ENCODE data around the gene KRABD2.

Gene KRABD2

GRCh38 chr17:8413938-8414337, 37.4 kb upstream of the KRABD2 start:
- CTCF ChIA-PET, result no interaction called here
- H3K4me3 ChIP-seq (ENCODE audit: control insufficient read depth in 1 of 2, extremely low read depth in 1 of 2, low read length in 1 of 2), result no peak overlapping the region
- no peaks in the 10 kb centered on the region for H3K9me3 ChIP-seq
- H3K36me3 ChIP-seq (ENCODE audit: control insufficient read depth in 2 of 2, extremely low read depth in 1 of 2, insufficient read depth in 1 of 2, low read length in 1 of 2), result no peaks in the 10 kb centered on the region
- POLR2A ChIA-PET, result no interaction called here
- ATAC-seq (replicated peaks in 1 of 4), result no peak
- H3K9me3 Mint-ChIP-seq, result no peaks in the 10 kb centered on the region
- H3K4me1 Mint-ChIP-seq, result peaks cover 7 to 16% (median 16%) of the 10 kb centered on the region in 3 donors
- H3K27me3 Mint-ChIP-seq, result peaks cover 17 to 34% of the 10 kb centered on the region in 2 donors
- H3K27me3 ChIP-seq (replicated peaks in 1 of 2; ENCODE audit: control insufficient read depth in 2 of 2, extremely low read depth in 1 of 2, insufficient read depth in 2 of 2, low read length in 1 of 2), result peaks cover 0 to 18% of the 10 kb centered on the region in 2 experiments
- no peak overlapping the region for H3K4me3 Mint-ChIP-seq
- DNase-seq, result no peak
- no peak overlapping the region for H3K27ac Mint-ChIP-seq
- H3K4me1 ChIP-seq (ENCODE audit: control insufficient read depth in 1 of 2, extremely low read depth in 1 of 2, insufficient read depth in 2 of 2, low read length in 2 of 2), result peaks cover 0 to 11% of the 10 kb centered on the region in 2 experiments
- no peaks in the 10 kb centered on the region for H3K36me3 Mint-ChIP-seq
- no peak overlapping the region for H3K27ac ChIP-seq (ENCODE audit: low read length)

- no peak overlapping the region for H3K27ac ChIP-seq (ENCODE audit: low read length)
- DNase-seq (peak in 1 of 35 experiments; percentile 26), ATAC-seq (replicated peaks in 1 of 4) (peak in 3 of 4 experiments; percentile 32 to 68 (median 39))
- CTCF ChIA-PET, result no interaction called here
- POLR2A ChIA-PET, result no interaction called here
- peaks cover 0 to 11% of the 10 kb centered on the region in 2 experiments for H3K4me1 ChIP-seq (ENCODE audit: control insufficient read depth in 1 of 2, extremely low read depth in 1 of 2, insufficient read depth in 2 of 2, low read length in 2 of 2)
- no peaks in the 10 kb centered on the region for H3K9me3 ChIP-seq
- Mint-ChIP-seq H3K27me3 (peaks cover 18 to 31% of the 10 kb centered on the region in 2 donors), H3K4me3 (no peak overlapping the region), H3K9me3 (no peaks in the 10 kb centered on the region), H3K27ac (no peak overlapping the region), H3K36me3 (no peaks in the 10 kb centered on the region), H3K4me1 (peaks cover 7 to 16% (median 16%) of the 10 kb centered on the region in 3 donors)
- peaks cover 0 to 18% of the 10 kb centered on the region in 2 experiments for H3K27me3 ChIP-seq (replicated peaks in 1 of 2; ENCODE audit: control insufficient read depth in 2 of 2, extremely low read depth in 1 of 2, insufficient read depth in 2 of 2, low read length in 1 of 2)
- no CpG with 5 or more reads among the region's 4 CpGs for WGBS (ENCODE audit: insufficient coverage)
- no peaks in the 10 kb centered on the region for H3K36me3 ChIP-seq (ENCODE audit: control insufficient read depth in 2 of 2, extremely low read depth in 1 of 2, insufficient read depth in 1 of 2, low read length in 1 of 2)
- H3K4me3 ChIP-seq (ENCODE audit: control insufficient read depth in 1 of 2, extremely low read depth in 1 of 2, low read length in 1 of 2), result no peak overlapping the region
Observed at GRCh38 chr17:8413328-8413727, 36.8 kb upstream of the KRABD2 start.

- H3K4me1 ChIP-seq (ENCODE audit: control insufficient read depth in 1 of 2, extremely low read depth in 1 of 2, insufficient read depth in 2 of 2, low read length in 2 of 2), result peaks cover 0 to 11% of the 10 kb centered on the region in 2 experiments
- no peaks in the 10 kb centered on the region for H3K36me3 Mint-ChIP-seq
- H3K27ac Mint-ChIP-seq, result no peak overlapping the region
- no peaks in the 10 kb centered on the region for H3K9me3 Mint-ChIP-seq
- peaks cover 7 to 16% (median 16%) of the 10 kb centered on the region in 3 donors for H3K4me1 Mint-ChIP-seq
- peaks cover 0 to 24% of the 10 kb centered on the region in 2 experiments for H3K27me3 ChIP-seq (replicated peaks in 1 of 2; ENCODE audit: control insufficient read depth in 2 of 2, extremely low read depth in 1 of 2, insufficient read depth in 2 of 2, low read length in 1 of 2)
- H3K36me3 ChIP-seq (ENCODE audit: control insufficient read depth in 2 of 2, extremely low read depth in 1 of 2, insufficient read depth in 1 of 2, low read length in 1 of 2), result no peaks in the 10 kb centered on the region
- ChIA-PET POLR2A (no interaction called here), CTCF (no interaction called here)
- no peak overlapping the region for H3K4me3 ChIP-seq (ENCODE audit: control insufficient read depth in 1 of 2, extremely low read depth in 1 of 2, low read length in 1 of 2)
- DNase-seq, result no peak
- no peak overlapping the region for H3K27ac ChIP-seq (ENCODE audit: low read length)
- H3K27me3 Mint-ChIP-seq, result peaks cover 12 to 22% of the 10 kb centered on the region in 2 donors
- no peak overlapping the region for H3K4me3 Mint-ChIP-seq
- 100% methylated on average over 2 of the region's 5 CpGs for WGBS (ENCODE audit: insufficient coverage)
- ATAC-seq (replicated peaks in 1 of 4), result no peak
- H3K9me3 ChIP-seq, result no peaks in the 10 kb centered on the region
Observed at GRCh38 chr17:8412089-8412488, 35.6 kb upstream of the KRABD2 start.

- Mint-ChIP-seq H3K4me3 (no peak overlapping the region), H3K27ac (no peak overlapping the region), H3K9me3 (no peaks in the 10 kb centered on the region), H3K27me3 (peaks cover 5 to 12% of the 10 kb centered on the region in 2 donors), H3K36me3 (no peaks in the 10 kb centered on the region), H3K4me1 (peaks cover 7 to 16% (median 16%) of the 10 kb centered on the region in 3 donors)
- Histone ChIP-seq H3K4me1 (ENCODE audit: control insufficient read depth in 1 of 2, extremely low read depth in 1 of 2, insufficient read depth in 2 of 2, low read length in 2 of 2) (peaks cover 0 to 11% of the 10 kb centered on the region in 2 experiments), H3K9me3 (no peaks in the 10 kb centered on the region), H3K4me3 (ENCODE audit: control insufficient read depth in 1 of 2, extremely low read depth in 1 of 2, low read length in 1 of 2) (no peak overlapping the region), H3K27ac (ENCODE audit: low read length) (no peak overlapping the region), H3K27me3 (replicated peaks in 1 of 2; ENCODE audit: control insufficient read depth in 2 of 2, extremely low read depth in 1 of 2, insufficient read depth in 2 of 2, low read length in 1 of 2) (peaks cover 0 to 32% of the 10 kb centered on the region in 2 experiments), H3K36me3 (ENCODE audit: control insufficient read depth in 2 of 2, extremely low read depth in 1 of 2, insufficient read depth in 1 of 2, low read length in 1 of 2) (no peaks in the 10 kb centered on the region)
- no CpG with 5 or more reads among the region's 1 CpG for WGBS (ENCODE audit: insufficient coverage)
- CTCF ChIA-PET, result interaction anchor here (1.0 to 1.5 kb wide), 7 partner anchors 9 to 587 kb away, joined by 3 to 14 read pairs (median 5); partner anchors contain the start of gene NDEL1 (in 1 of the 2)
- POLR2A ChIA-PET, result no interaction called here
- no peak for DNase-seq
- ATAC-seq (replicated peaks in 1 of 4), result no peak
Observed at GRCh38 chr17:8410883-8411238, 34.4 kb upstream of the KRABD2 start.

GRCh38 chr17:8409966-8410882, 33.7 kb upstream of the KRABD2 start:
- 19% methylated on average over 15 of the region's 19 CpGs for WGBS (ENCODE audit: insufficient coverage)
- H3K36me3 ChIP-seq (ENCODE audit: control insufficient read depth in 2 of 2, extremely low read depth in 1 of 2, insufficient read depth in 1 of 2, low read length in 1 of 2), result no peaks in the 10 kb centered on the region

GRCh38 chr17:8408371-8408770, 31.9 kb upstream of the KRABD2 start:
- 48% methylated on average over 11 of the region's 14 CpGs for WGBS (ENCODE audit: insufficient coverage)
- DNase-seq (no peak), ATAC-seq (replicated peaks in 1 of 4) (no peak)
- H3K4me1 ChIP-seq (ENCODE audit: control insufficient read depth in 1 of 2, extremely low read depth in 1 of 2, insufficient read depth in 2 of 2, low read length in 2 of 2), result peaks cover 0 to 9% of the 10 kb centered on the region in 2 experiments
- H3K9me3 ChIP-seq, result no peaks in the 10 kb centered on the region
- H3K36me3 ChIP-seq (ENCODE audit: control insufficient read depth in 2 of 2, extremely low read depth in 1 of 2, insufficient read depth in 1 of 2, low read length in 1 of 2), result no peaks in the 10 kb centered on the region
- POLR2A ChIA-PET, result interaction anchor here in 1 of 2 donors (0.7 kb wide), 1 partner anchor 796 kb away, joined by 3 read pairs; no protein-coding TSS in a partner anchor
- peaks cover 0 to 32% of the 10 kb centered on the region in 2 experiments for H3K27me3 ChIP-seq (replicated peaks in 1 of 2; ENCODE audit: control insufficient read depth in 2 of 2, extremely low read depth in 1 of 2, insufficient read depth in 2 of 2, low read length in 1 of 2)
- Mint-ChIP-seq H3K36me3 (no peaks in the 10 kb centered on the region), H3K9me3 (no peaks in the 10 kb centered on the region), H3K4me3 (no peak overlapping the region), H3K27ac (no peak overlapping the region), H3K4me1 (peaks cover 7 to 13% (median 12%) of the 10 kb centered on the region in 3 donors), H3K27me3 (peaks cover 5 to 13% of the 10 kb centered on the region in 2 donors)
- H3K4me3 ChIP-seq (ENCODE audit: control insufficient read depth in 1 of 2, extremely low read depth in 1 of 2, low read length in 1 of 2), result no peak overlapping the region
- H3K27ac ChIP-seq (ENCODE audit: low read length), result no peak overlapping the region
- CTCF ChIA-PET, result interaction anchor here (0.5 to 1.9 kb wide), 3 partner anchors 22 to 338 kb away, joined by 3 to 6 read pairs (median 3); no protein-coding TSS in a partner anchor

More at GRCh38 chr17:8409966-8410882, 33.7 kb upstream of the KRABD2 start:
- H3K4me1 ChIP-seq (ENCODE audit: control insufficient read depth in 1 of 2, extremely low read depth in 1 of 2, insufficient read depth in 2 of 2, low read length in 2 of 2), result peaks cover 0 to 11% of the 10 kb centered on the region in 2 experiments
- no peak overlapping the region for H3K4me3 ChIP-seq (ENCODE audit: control insufficient read depth in 1 of 2, extremely low read depth in 1 of 2, low read length in 1 of 2)
- H3K9me3 ChIP-seq, result no peaks in the 10 kb centered on the region
- H3K9me3 Mint-ChIP-seq, result no peaks in the 10 kb centered on the region
- ChIA-PET CTCF (interaction anchor here (0.6 to 1.5 kb wide), 14 partner anchors 10 to 616 kb away, joined by 3 to 14 read pairs (median 4); partner anchors contain the start of gene NDEL1 (in 1 of the 2)), POLR2A (no interaction called here)
- peaks cover 5 to 10% of the 10 kb centered on the region in 2 donors for H3K27me3 Mint-ChIP-seq
- H3K4me3 Mint-ChIP-seq, result no peak overlapping the region
- no peak overlapping the region for H3K27ac ChIP-seq (ENCODE audit: low read length)
- H3K27me3 ChIP-seq (replicated peaks in 1 of 2; ENCODE audit: control insufficient read depth in 2 of 2, extremely low read depth in 1 of 2, insufficient read depth in 2 of 2, low read length in 1 of 2), result peaks cover 0 to 32% of the 10 kb centered on the region in 2 experiments
- H3K4me1 Mint-ChIP-seq, result peaks cover 7 to 16% (median 16%) of the 10 kb centered on the region in 3 donors
- peak; percentile 78 to 88 (median 80) for ATAC-seq (replicated peaks in 1 of 4)
- DNase-seq, result peak; percentile 18 to 90 (median 69)
- no peaks in the 10 kb centered on the region for H3K36me3 Mint-ChIP-seq
- H3K27ac Mint-ChIP-seq, result no peak overlapping the region

All from T-cell (primary cell).